Measurements from ENCODE around the gene PPWD1.
A peak's percentile ranks its signal among the peaks of the same experiment; 100 is the strongest.
"Not testable (repeated sequence)": the region's sequence is repeated elsewhere in the genome, so short reads cannot be mapped to it uniquely, and the experiment has no call there.

PPWD1 gene

GRCh38 chr5:65562731-65563701 is at the start of gene PPWD1, which contains the start of gene CENPK:
PPWD1 (plus strand) TSS chr5:65563296; CDS start chr5:65563311, 15 bp downstream.
CENPK (minus strand) TSS chr5:65563168; CDS start chr5:65554907, 8,261 bp downstream.
- peak; percentile 94 for DNase-seq (ENCODE audit: low spot score)

- no peak for DNase-seq (ENCODE audit: low spot score)
Observed at GRCh38 chr5:65525726-65526125, 37.4 kb upstream of the PPWD1 start.

GRCh38 chr5:65530904-65531303 is 32.2 kb upstream of the PPWD1 start:
- no peak for DNase-seq (ENCODE audit: low spot score)

- DNase-seq (ENCODE audit: low spot score): no peak
Observed at GRCh38 chr5:65535529-65535987, 27.5 kb upstream of the PPWD1 start.

- no peak for DNase-seq (ENCODE audit: low spot score)
Observed at GRCh38 chr5:65539827-65540226, 23.3 kb upstream of the PPWD1 start.

GRCh38 chr5:65544473-65544872 is 18.6 kb upstream of the PPWD1 start:
- DNase-seq (ENCODE audit: low spot score): no peak

GRCh38 chr5:65546141-65546540 is 17.0 kb upstream of the PPWD1 start:
- DNase-seq (ENCODE audit: low spot score): no peak

GRCh38 chr5:65548281-65548680 is 14.8 kb upstream of the PPWD1 start:
- DNase-seq (ENCODE audit: low spot score): no peak

GRCh38 chr5:65553941-65554340 is 9.2 kb upstream of the PPWD1 start:
- DNase-seq (ENCODE audit: low spot score): no peak

- DNase-seq (ENCODE audit: low spot score): no peak
Observed at GRCh38 chr5:65555287-65555686, 7.8 kb upstream of the PPWD1 start.

GRCh38 chr5:65556181-65556580 is 6.9 kb upstream of the PPWD1 start:
- no peak for DNase-seq (ENCODE audit: low spot score)

- DNase-seq (ENCODE audit: low spot score): no peak
Observed at GRCh38 chr5:65556718-65557117, 6.4 kb upstream of the PPWD1 start.

GRCh38 chr5:65563777-65564176 is 681 bp downstream of the PPWD1 start:
- no peak for DNase-seq (ENCODE audit: low spot score)

GRCh38 chr5:65566505-65566904 is 3.4 kb downstream of the PPWD1 start:
- no peak for DNase-seq (ENCODE audit: low spot score)

GRCh38 chr5:65570598-65571226 is 7.6 kb downstream of the PPWD1 start:
- no peak for DNase-seq (ENCODE audit: low spot score)

- DNase-seq (ENCODE audit: low spot score): no peak
Observed at GRCh38 chr5:65577141-65577540, 14.0 kb downstream of the PPWD1 start.

- no peak for DNase-seq (ENCODE audit: low spot score)
Observed at GRCh38 chr5:65588694-65589093, 25.6 kb downstream of the PPWD1 start.

GRCh38 chr5:65601761-65602160 is 38.7 kb downstream of the PPWD1 start:
- not testable (repeated sequence) for DNase-seq (ENCODE audit: low spot score)

- DNase-seq (ENCODE audit: low spot score): no peak
Observed at GRCh38 chr5:65611524-65611923, 48.4 kb downstream of the PPWD1 start.

GRCh38 chr5:65612298-65612907 is 49.3 kb downstream of the PPWD1 start:
- DNase-seq (ENCODE audit: low spot score): no peak

- DNase-seq (ENCODE audit: low spot score): no peak
Observed at GRCh38 chr5:65620021-65620420, 56.9 kb downstream of the PPWD1 start.

GRCh38 chr5:65621961-65622360 is 58.9 kb downstream of the PPWD1 start:
- not testable (repeated sequence) for DNase-seq (ENCODE audit: low spot score)

GRCh38 chr5:65623482-65623881 is 60.4 kb downstream of the PPWD1 start:
- peak; percentile 12 for DNase-seq (ENCODE audit: low spot score)
